Cerebellar cortex (tissue), 1 donor: Measurements from ENCODE around the gene GDI2.
A peak's percentile ranks its signal among the peaks of the same experiment; 100 is the strongest.
"Not testable (repeated sequence)": the region's sequence is repeated elsewhere in the genome, so short reads cannot be mapped to it uniquely, and the experiment has no call there.

ENCODE experiments used
- DNase-seq: peaks from one replicate; pipeline ENCODE4 v3.0.0-alpha.2; 2015; ENCODE audit warnings: low spot score

Gene GDI2

GRCh38 chr10:5782174-5782573, 31.1 kb downstream of the GDI2 start:
- no peak for DNase-seq

- no peak for DNase-seq
These were observed 33.5 kb downstream of the GDI2 start for GRCh38 chr10:5779730-5780129.

GRCh38 chr10:5777758-5778157, 35.5 kb downstream of the GDI2 start:
- not testable (repeated sequence) for DNase-seq

GRCh38 chr10:5776881-5777197, 36.4 kb downstream of the GDI2 start:
- peak; percentile 62 for DNase-seq

- peak; percentile 75 for DNase-seq
These were observed 36.9 kb downstream of the GDI2 start for GRCh38 chr10:5776136-5776880.

- DNase-seq, result no peak
These were observed 37.5 kb downstream of the GDI2 start for GRCh38 chr10:5775685-5776084.

GRCh38 chr10:5774987-5775620, 38.1 kb downstream of the GDI2 start:
- DNase-seq, result peak; percentile 46

GRCh38 chr10:5766189-5766588, 47.0 kb downstream of the GDI2 start:
- no peak for DNase-seq

GRCh38 chr10:5765617-5766016, 47.6 kb downstream of the GDI2 start:
- no peak for DNase-seq

GRCh38 chr10:5764422-5765297, 48.6 kb downstream of the GDI2 start:
- DNase-seq, result no peak

- no peak for DNase-seq
These were observed 50.7 kb downstream of the GDI2 start for GRCh38 chr10:5762531-5762930.

GRCh38 chr10:5761220-5761619, 52.0 kb downstream of the GDI2 start:
- DNase-seq, result no peak

- no peak for DNase-seq
These were observed 52.7 kb downstream of the GDI2 start for GRCh38 chr10:5760515-5760914.

GRCh38 chr10:5758927-5759326, 54.3 kb downstream of the GDI2 start:
- no peak for DNase-seq

- no peak for DNase-seq
These were observed 55.3 kb downstream of the GDI2 start for GRCh38 chr10:5757766-5758517.

GRCh38 chr10:5752301-5752871, 60.8 kb downstream of the GDI2 start:
- DNase-seq, result no peak

- DNase-seq, result no peak
These were observed 61.5 kb downstream of the GDI2 start for GRCh38 chr10:5751601-5752253.

- DNase-seq, result no peak
These were observed 64.8 kb downstream of the GDI2 start for GRCh38 chr10:5748394-5748803.

- DNase-seq, result no peak
These were observed 67.0 kb downstream of the GDI2 start for GRCh38 chr10:5746197-5746596.

- DNase-seq, result no peak
These were observed 68.4 kb downstream of the GDI2 start for GRCh38 chr10:5744849-5745248.

GRCh38 chr10:5743736-5744135, 69.5 kb downstream of the GDI2 start:
- DNase-seq, result no peak
